ENCODE data around the gene ZNF407.

The ZNF407 gene

DNA sequence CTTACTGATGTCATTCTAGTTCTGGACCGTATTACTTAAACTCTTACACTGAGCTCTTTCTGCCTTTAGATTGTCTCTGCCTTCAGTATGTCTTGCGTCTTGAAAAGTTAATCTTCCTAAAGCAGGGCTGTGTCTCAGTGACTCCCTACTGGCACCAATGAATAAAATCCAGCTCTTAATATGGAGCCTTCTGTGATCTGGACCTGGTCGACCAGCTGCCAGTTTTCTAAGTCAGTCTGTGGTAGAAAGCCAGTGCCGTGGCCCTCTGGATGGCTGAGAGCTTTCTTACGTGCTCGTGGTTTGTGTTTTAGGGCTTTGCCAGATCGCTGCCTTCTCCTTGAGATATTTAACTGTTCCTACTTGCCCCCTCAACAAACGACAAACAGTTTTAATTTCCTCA is 26.8 kb downstream of the ZNF407 start:
- in situ Hi-C loops (cut with HindIII; ENCODE audit: low sequenced_read_pairs): no loop called here

DNA sequence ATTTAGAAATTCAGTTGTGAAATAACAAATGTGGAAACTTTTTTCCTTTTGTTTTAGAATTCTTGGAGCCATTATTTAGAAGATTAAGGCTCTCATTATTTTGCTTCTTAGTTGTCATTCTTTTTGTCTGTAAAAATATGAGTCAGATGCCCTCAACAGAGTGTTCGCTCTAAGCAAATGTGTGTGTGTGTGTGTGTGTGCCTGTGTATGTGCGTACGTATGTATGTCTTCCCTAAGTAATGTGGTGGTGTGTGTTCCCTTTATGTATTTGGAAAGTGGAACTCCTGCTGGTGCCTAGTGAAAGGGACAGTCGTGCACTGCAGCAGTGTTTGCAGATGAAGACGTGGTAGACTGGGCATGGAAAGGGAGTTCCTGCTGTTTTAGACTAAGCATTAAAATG is 27.5 kb downstream of the ZNF407 start:
- in situ Hi-C loops (cut with HindIII; ENCODE audit: low sequenced_read_pairs): no loop called here

DNA sequence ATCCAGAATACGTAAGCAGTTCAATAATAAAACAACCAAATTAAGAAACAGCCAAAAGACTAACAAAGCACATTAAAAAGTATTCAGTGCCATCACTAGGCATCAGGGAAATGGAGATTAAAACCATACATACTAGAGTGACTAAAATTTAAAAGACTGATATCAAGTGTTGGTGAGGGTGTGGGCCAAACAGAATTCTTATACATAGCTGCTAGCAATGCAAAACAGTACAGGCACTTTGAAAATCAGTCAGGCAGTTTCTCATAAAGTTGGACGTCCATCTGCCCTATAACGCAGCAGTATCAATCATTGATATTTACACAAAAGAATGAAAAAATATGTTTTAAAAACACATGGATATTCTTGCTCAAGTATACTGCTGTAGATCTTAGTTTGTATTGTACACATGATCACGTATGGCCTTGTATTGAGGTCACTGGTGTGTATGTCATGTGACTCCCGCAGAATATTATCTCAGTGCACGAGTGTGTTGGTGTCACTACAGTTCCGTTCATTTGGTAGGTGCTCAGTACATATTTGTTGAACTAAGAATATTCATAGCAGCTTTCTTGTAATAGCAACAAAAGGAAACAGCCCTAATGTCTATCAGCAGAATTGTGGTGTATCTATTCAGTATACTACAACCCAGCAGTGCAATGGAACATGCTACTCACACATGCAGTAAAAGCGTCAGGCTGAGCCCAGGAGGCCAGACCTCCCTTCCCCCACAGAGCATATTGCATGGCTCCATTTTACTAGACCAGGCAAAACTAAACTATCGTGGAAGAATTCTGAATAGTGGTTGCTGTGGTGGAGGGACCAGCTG is 28.6 kb downstream of the ZNF407 start:
- in situ Hi-C loops (cut with HindIII; ENCODE audit: low sequenced_read_pairs): no loop called here

DNA sequence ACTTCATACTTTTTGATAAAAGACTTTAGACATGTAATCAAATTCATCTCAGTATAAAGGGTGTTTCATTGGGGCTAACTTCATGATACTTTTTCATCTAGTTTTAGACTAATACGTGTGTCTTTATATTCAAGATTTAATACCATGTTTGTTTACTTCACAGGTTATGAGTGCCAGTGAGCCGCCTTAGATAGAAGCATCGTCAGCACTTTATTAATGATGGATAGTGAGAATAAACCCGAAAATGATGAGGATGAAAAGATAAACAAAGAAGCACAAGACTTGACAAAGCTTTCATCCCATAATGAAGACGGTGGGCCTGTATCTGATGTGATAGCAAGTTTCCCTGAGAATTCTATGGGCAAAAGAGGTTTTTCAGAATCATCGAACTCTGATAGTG is 33.1 kb downstream of the ZNF407 start:
- in situ Hi-C loops (cut with HindIII; ENCODE audit: low sequenced_read_pairs): no loop called here

DNA sequence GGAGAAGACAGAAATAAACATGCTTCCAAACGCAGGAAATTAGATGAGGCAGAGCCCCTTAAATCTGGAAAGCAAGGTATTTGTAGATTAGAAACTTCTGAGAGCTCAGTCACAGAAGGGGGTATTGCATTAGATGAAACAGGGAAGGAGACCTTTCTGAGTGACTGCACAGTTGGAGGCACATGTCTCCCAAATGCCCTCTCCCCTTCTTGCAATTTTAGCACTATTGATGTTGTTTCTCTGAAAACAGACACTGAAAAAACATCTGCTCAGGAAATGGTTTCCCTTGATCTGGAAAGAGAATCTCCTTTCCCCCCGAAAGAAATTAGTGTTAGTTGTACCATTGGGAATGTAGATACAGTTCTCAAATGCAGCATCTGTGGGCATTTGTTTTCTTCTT is 33.5 kb downstream of the ZNF407 start:
- in situ Hi-C loops (cut with HindIII; ENCODE audit: low sequenced_read_pairs): no loop called here

DNA sequence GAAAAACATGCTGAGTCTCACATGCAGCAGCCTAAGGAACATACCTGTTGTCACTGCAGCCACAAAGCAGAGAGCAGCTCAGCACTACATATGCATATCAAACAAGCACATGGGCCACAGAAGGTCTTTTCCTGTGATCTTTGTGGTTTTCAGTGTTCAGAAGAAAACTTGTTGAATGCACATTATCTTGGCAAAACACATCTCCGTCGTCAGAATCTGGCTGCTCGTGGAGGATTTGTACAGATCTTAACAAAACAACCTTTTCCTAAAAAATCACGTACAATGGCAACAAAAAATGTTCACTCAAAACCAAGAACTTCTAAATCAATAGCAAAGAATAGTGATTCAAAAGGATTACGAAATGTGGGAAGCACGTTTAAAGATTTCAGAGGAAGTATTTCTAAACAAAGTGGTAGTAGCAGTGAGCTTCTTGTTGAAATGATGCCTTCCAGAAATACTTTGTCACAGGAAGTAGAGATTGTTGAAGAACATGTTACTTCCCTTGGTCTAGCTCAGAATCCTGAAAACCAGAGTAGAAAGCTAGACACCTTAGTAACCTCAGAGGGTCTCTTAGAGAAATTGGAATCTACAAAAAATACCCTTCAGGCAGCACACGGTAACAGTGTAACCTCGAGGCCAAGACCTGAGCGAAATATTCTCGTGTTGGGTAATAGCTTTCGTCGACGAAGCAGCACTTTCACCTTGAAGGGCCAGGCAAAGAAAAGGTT is 34.1 kb downstream of the ZNF407 start:
- in situ Hi-C loops (cut with HindIII; ENCODE audit: low sequenced_read_pairs): no loop called here

DNA sequence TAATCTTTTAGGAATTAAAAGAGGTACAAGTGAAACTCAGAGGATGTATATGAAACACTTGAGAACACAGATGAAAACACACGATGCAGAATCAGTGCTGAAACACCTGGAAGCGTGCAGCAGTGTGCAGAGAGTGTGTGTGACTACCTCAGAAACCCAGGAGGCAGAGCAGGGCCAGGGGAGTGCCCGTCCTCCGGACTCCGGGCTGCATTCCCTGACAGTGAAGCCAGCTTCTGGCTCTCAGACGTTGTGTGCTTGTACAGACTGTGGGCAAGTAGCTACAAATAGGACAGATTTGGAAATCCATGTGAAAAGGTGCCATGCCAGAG is 34.6 kb downstream of the ZNF407 start:
- in situ Hi-C loops (cut with HindIII; ENCODE audit: low sequenced_read_pairs): no loop called here

DNA sequence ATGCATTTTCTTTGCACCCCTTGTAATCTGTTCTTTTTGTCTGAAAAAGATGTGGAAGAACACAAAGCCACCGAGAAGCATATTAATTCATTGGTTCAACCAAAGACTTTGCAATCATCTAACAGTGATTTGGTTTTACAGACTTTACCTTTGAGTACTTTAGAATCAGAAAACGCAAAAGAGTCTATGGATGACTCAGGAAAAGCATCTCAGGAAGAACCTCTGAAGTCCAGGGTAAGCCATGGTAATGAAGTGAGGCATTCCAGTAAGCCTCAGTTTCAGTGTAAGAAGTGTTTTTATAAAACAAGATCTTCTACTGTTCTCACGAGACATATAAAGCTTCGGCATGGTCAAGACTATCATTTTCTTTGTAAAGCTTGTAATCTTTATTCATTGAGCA is 35.2 kb downstream of the ZNF407 start:
- in situ Hi-C loops (cut with HindIII; ENCODE audit: low sequenced_read_pairs): no loop called here

DNA sequence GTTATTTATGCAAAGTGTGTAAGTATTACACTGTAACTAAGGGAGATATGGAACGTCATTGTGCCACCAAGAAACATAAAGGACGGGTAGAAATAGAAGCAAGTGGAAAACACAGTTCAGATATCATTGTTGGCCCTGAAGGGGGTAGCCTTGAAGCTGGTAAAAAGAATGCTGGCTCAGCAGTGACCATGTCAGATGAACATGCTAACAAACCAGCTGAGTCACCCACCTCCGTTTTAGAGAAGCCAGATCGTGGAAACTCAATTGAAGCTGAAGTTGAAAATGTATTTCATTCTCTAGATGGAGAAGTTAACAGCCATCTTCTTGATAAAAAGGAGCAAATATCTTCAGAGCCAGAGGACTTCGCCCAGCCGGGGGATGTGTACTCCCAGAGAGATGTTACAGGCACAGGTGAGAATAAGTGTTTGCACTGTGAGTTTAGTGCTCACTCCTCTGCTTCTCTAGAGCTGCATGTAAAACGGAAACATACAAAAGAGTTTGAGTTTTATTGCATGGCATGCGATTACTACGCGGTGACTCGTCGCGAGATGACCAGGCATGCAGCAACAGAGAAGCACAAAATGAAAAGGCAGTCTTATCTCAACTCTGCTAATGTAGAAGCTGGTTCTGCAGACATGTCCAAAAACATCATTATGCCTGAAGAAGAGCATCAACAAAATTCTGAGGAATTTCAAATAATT is 36.1 kb downstream of the ZNF407 start:
- in situ Hi-C loops (cut with HindIII; ENCODE audit: low sequenced_read_pairs): no loop called here

DNA sequence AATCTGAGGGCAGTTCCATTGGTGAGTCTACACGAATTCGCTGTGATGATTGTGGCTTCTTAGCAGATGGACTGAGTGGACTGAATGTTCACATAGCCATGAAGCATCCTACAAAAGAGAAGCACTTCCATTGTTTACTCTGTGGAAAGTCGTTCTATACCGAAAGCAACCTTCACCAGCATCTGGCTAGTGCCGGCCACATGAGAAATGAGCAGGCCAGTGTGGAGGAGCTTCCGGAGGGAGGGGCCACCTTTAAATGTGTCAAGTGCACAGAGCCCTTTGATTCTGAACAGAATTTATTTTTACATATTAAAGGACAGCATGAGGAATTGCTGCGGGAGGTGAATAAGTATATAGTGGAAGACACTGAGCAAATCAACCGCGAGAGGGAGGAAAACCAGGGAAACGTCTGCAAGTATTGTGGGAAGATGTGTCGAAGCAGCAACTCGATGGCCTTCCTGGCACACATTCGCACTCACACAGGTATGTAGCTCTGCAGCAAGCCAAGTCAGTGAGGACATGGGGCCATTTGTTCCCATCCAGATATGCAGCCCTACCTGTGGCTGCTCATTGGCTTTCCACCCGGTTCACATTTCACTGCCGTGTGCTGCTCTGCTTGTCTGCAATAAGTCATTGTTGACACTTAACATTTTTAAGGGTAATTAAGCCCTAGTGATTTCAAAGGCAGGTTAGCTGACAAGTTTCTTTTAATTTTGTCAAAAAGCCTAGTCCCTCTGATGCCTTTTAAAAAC is 37.7 kb downstream of the ZNF407 start:
- in situ Hi-C loops (cut with HindIII; ENCODE audit: low sequenced_read_pairs): no loop called here

DNA sequence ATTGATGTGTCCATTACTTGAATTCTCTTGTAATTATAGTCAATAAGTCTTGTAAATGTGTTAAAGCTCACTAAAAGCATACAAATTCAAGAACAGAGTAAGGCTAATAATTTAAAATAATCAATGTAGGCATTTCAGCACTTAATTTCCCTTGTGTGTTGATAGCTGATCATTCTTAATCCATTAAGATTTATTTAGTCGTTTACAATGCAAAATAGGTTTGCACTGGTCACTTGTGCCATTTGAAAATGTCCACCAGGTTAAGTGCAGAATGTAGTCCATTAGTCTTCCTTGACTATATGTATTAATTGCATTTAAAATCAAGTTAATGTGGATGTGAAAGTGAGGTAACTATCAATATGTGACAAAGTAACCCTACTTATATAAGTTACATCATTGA is 39.4 kb downstream of the ZNF407 start:
- in situ Hi-C loops (cut with HindIII; ENCODE audit: low sequenced_read_pairs): no loop called here

DNA sequence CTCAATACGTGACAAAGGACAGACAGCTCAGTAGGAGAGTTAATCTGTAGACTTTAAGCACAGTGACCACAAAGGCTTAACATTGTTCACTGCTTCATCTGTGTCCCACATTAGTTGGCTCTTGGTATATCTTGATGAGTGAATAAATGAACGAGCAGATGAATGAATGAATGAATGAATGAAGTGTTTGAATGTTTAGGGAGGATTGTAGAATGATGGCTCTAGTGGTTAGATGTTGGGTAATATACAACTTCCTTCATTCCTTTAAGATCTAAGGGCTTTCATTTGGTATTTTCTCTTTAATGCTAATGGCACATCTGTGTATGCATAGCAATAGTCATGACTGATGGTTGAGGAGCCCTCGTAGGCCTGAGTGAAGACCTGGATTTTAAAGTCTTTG is 40.5 kb downstream of the ZNF407 start:
- in situ Hi-C loops (cut with HindIII; ENCODE audit: low sequenced_read_pairs): no loop called here

DNA sequence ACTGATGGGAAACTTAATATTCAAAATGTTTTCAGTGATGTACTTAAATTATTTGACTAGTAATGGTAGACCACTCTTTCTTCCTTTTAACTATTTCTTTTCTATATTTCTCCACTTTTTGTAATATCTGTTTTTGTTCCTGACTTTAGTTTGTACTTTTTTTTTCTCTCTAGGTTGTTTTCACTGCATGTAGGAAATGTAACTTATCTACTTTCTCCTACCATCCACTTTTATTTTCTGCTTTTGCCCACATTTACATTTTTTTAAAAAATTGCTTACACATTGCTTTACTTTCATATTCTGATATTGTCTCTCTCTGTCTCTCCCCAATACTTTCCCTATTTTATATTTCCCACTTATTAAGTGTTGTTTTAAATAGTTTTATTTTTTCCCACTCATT is 47.0 kb downstream of the ZNF407 start:
- in situ Hi-C loops (cut with HindIII; ENCODE audit: low sequenced_read_pairs): no loop called here

DNA sequence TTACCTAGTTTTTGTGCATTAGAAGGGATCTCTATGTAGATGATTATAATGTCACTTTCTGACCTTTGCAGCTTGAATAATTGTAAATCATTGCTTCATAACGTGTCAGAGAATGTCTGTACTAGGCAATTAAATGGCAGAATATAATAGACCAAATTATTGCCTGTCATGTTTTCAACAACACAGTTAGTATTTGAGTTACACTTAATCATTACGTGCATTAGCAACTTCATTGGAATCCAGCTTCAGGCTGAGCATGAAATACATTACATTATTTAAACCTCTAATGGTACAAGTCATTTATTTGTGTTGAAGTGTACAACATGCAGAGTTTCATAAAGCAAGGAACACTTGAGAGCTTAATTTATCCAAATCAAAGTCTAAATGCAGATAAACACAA is 48.0 kb downstream of the ZNF407 start:
- in situ Hi-C loops (cut with HindIII; ENCODE audit: low sequenced_read_pairs): no loop called here

DNA sequence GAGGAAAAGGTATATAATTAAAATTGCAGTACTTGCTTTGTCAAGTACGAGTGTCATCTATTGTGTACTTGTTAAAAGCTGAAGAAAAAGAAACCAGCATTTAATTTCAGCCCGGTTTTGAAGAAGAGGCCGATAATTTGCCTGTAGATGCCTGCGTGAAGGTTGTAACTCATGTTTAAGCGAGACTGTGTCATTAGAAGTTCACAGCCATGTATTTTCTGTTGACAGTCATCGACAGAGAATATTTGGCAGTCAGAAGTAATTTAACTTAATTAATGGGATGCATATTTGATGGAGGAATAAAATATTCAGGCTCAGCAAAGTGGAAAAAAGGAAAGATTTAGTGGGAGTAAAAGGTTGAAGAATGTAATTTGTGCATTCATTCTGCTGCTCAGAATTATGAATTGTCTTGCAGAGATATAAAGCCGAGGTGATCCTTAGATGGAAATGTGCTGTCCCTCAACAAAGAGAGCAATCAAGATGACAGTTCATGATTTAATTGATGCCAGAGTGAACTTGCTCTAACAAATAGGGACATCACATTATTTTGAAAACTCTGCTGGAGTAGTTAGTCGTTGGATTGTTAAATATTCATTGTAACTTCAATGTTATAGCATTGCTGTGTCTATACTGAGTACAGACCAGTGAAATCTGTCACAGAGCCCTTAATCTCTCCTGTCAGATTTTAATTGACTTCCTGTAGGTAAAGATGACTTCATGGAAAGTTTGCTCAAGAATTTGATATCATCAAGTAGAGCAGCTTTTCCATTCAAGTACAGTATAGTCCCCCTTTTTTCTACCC is 53.9 kb downstream of the ZNF407 start:
- in situ Hi-C loops (cut with HindIII; ENCODE audit: low sequenced_read_pairs): no loop called here

DNA sequence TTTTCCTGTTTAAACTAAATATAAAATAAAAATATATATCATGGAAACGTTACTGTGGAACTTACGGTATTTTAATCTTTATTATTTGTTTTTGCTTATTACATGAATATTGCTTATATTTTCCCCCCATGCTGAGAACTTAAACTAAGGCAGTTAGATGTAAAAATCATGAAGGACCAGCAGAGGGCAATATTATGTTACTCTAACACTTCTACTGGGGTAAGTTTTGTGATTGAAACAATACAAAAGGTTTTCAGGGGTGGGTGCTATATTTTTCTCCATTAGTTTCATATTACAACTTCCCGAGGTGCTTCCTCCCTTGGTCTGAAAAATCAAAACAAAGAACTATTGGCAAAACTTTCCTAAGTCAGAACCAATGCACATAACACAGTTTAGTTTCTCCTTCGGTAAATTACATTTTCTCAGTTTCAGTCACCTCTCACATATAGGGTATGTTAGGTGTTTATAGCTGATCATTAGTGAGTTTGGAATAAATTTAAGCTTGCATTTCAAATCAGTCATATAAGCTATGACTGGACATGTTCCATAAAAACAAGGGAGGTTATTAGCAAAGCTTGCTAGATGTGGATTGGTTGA is 54.8 kb downstream of the ZNF407 start:
- in situ Hi-C loops (cut with HindIII; ENCODE audit: low sequenced_read_pairs): no loop called here

DNA sequence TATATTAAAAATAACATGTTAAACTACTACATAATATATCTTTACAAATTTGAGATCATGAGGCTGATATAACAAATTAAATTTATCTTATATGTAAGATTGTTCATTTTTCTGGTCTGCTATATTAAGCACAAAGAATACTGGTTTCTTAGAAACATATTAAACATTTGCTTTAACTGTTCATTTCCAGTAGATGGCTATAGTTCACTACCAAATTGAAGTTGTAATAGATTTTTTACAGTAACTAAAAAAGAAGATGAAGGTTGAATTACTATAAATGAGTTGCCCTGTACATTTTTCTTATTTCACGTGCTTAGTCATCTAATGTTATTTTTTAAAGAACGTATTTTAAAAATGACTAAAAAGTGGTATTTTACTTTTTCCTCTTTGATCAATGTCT is 57.0 kb downstream of the ZNF407 start:
- in situ Hi-C loops (cut with HindIII; ENCODE audit: low sequenced_read_pairs): no loop called here

DNA sequence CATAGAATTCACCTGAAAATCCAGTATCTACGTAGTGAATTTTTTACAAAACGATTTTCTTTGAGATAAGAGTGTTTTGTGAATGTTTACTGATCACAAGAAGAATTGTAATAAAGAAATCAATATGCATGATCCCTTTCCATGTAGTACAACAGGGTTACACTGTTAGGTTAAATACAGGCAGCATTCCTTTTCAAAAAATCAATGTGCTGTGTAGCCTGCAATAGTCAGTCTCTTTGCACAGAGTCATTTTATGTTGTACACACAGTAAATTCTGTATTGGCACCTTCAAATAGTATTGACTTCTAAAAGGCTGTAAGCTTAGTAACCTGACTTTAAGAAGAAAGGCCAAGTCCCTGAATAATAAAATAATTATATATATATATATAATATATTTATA is 63.3 kb downstream of the ZNF407 start:
- in situ Hi-C loops (cut with HindIII; ENCODE audit: low sequenced_read_pairs): no loop called here

DNA sequence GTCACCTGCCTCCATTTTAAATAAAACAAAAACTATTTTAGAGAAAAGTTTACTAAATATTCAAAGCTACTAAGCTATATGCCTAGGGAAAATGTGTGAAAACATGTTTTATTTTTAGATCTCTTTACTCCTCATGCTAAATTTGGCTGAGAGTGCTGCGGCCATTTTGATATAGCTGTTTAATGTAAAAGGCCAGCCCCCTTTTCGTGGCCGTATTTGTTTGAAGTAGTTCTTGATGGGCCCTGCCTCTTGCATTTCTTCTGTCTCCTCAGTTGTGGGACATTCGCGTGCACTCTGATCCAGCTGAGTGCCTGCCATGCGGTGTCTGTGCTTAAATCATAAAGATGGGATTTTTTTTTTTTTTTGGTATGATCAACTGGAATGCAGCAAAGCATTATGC is 64.0 kb downstream of the ZNF407 start:
- in situ Hi-C loops (cut with HindIII; ENCODE audit: low sequenced_read_pairs): no loop called here

DNA sequence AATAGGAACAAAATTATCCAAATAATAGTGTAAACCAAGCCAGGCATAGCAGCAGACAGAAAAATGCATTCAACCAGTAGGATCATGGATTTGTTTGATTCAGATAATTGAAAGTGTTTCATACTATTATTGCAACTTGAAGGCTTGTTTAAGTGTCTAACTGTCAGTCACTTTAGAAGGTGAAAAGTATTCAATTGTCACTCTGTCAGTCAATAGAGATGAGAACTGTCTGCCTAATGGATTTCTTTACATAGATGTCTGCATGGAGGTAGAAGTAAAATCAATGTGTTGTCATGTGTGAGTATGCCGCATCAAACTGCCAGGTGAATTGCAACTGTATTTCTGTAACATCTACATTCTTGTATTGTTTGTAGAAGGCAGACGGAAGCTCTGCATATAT is 65.0 kb downstream of the ZNF407 start:
- in situ Hi-C loops (cut with HindIII; ENCODE audit: low sequenced_read_pairs): no loop called here
